Measurements from ENCODE around the gene FN3K. TPM values are rescaled to one million over a fixed set of nuclear protein-coding genes. Genes with fewer than 3 reads are reported as not detected.
A peak's percentile ranks its signal among the peaks of the same experiment; 100 is the strongest.

The FN3K gene
- total RNA-seq, 2 donors from 2014 or later = 1.6 TPM

- Mint-ChIP-seq H3K4me3 (no peak overlapping the region), H3K27ac (no peak overlapping the region), H3K36me3 (no peaks in the 10 kb centered on the region), H3K9me3 (no peaks in the 10 kb centered on the region), H3K4me1 (ENCODE audit: low read depth in 2 of 2) (peaks cover 0 to 6% of the 10 kb centered on the region in 2 donors), H3K27me3 (peaks cover 0 to 3% of the 10 kb centered on the region in 2 donors)
- DNase-seq (ENCODE audit: low spot score) = no peak
- ATAC-seq = no peak
Observed at GRCh38 chr17:82710499-82711232, 24.7 kb upstream of the FN3K start.

DNA sequence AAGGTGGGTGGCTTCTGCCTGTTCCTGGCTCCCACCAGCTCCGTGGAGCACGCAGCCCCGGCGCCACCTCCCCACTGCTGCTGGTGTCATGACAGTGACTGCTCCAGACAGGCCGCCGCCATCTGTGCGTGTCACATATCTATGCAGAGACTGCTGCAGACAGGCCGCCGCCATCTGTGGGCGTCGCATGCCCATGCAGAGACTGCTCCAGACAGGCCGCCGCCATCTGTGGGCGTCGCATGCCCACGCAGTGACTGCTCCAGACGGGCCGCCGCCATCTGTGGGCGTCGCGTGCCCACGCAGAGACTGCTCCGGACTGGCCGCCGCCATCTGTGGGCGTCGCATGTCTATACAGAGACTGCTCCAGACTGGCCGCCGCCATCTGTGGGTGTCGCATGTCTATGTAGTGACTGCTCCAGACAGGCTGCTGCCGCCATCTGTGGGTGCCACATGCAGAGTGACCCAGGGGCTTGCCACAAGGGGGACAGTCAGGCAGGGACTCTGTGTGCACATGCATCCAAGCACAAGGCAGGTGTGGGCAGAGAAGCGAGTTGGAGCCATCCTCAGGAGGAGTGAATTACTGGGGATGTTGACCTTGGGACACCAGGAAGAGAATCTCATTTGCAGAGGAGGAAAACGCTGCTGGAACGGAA lies 22.2 kb upstream of the FN3K start:
- H3K4me1 Mint-ChIP-seq (ENCODE audit: low read depth in 2 of 2) = peaks cover 8 to 15% of the 10 kb centered on the region in 2 donors
- DNase-seq (ENCODE audit: low spot score) (no peak), ATAC-seq (no peak)
- no peak overlapping the region for H3K4me3 Mint-ChIP-seq
- no peaks in the 10 kb centered on the region for H3K36me3 Mint-ChIP-seq
- H3K27ac Mint-ChIP-seq = peak overlapping the region in 1 of 2 donors; percentile 33
- H3K27me3 Mint-ChIP-seq = no peaks in the 10 kb centered on the region
- no peaks in the 10 kb centered on the region for H3K9me3 Mint-ChIP-seq

- DNase-seq (ENCODE audit: low spot score) (peak; percentile 89), ATAC-seq (peak; percentile 90 to 95)
- Mint-ChIP-seq H3K36me3 (no peaks in the 10 kb centered on the region), H3K4me1 (ENCODE audit: low read depth in 2 of 2) (peaks cover 14 to 17% of the 10 kb centered on the region in 2 donors), H3K27ac (peak within 1 kb of the TSS; percentile 1), H3K27me3 (no peaks in the 10 kb centered on the region), H3K9me3 (no peaks in the 10 kb centered on the region), H3K4me3 (peak within 1 kb of the TSS; percentile 68)
Observed at GRCh38 chr17:82716203-82717010, 19.0 kb upstream of the FN3K start, which contains the start of gene FN3KRP. TSS of gene FN3KRP (plus strand) at chr17:82716706. CDS start at chr17:82716756, 50 bp downstream.

- Mint-ChIP-seq H3K27ac (no peak overlapping the region), H3K36me3 (no peaks in the 10 kb centered on the region), H3K9me3 (no peaks in the 10 kb centered on the region), H3K27me3 (no peaks in the 10 kb centered on the region), H3K4me1 (ENCODE audit: low read depth in 2 of 2) (peaks cover 12 to 14% of the 10 kb centered on the region in 2 donors), H3K4me3 (peak overlapping the region; percentile 68)
- no peak for ATAC-seq
- peak; percentile 32 for DNase-seq (ENCODE audit: low spot score)
Observed at GRCh38 chr17:82718986-82719685, 16.3 kb upstream of the FN3K start.

- no peaks in the 10 kb centered on the region for H3K27me3 Mint-ChIP-seq
- H3K4me3 Mint-ChIP-seq = no peak overlapping the region
- H3K4me1 Mint-ChIP-seq (ENCODE audit: low read depth in 2 of 2) = peaks cover 12 to 14% of the 10 kb centered on the region in 2 donors
- no peaks in the 10 kb centered on the region for H3K9me3 Mint-ChIP-seq
- ATAC-seq = no peak
- peak; percentile 31 for DNase-seq (ENCODE audit: low spot score)
- H3K36me3 Mint-ChIP-seq = no peaks in the 10 kb centered on the region
- no peak overlapping the region for H3K27ac Mint-ChIP-seq
Observed at GRCh38 chr17:82720204-82720603, 15.2 kb upstream of the FN3K start.

DNA sequence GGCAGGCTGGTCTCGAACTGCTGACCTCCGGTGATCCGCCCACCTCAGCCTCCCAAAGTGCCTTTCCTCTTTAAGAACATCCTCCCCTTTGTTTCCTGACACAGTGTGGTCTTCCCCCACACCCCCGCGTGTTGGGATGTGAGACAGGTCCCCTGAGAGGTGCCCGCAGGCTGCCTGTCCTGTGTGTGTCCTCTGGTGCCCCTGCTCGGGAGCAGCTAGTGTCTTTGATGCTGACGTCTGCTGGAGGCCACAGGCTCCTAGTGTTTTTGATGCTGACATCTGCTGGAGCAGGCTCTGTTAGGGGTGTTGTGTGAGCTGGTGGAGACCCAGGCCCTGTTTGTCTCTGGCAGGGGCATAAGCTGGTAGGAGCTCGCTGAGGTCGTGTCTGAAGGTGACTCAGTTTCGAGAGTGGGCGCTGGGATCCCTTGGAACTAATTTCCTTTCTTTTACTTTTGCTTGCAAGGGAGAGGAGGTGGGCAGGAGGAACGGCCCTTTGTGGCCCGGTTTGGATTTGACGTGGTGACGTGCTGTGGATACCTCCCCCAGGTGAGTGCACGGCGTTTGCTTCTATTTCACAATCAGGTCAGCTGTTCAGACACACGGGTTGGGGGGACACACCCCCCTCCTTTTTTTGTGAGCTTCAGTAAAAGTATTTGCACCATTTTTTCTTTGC lies 12.9 kb upstream of the FN3K start:
- Mint-ChIP-seq H3K9me3 (no peaks in the 10 kb centered on the region), H3K27me3 (no peaks in the 10 kb centered on the region), H3K27ac (no peak overlapping the region), H3K4me3 (no peak overlapping the region), H3K36me3 (peaks cover under 1% of the 10 kb centered on the region), H3K4me1 (ENCODE audit: low read depth in 2 of 2) (peaks cover 10 to 13% of the 10 kb centered on the region in 2 donors)
- ATAC-seq = no peak
- DNase-seq (ENCODE audit: low spot score) = no peak

- peak; percentile 1 for DNase-seq (ENCODE audit: low spot score)
- Mint-ChIP-seq H3K4me1 (ENCODE audit: low read depth in 2 of 2) (peaks cover 3 to 5% of the 10 kb centered on the region in 2 donors), H3K27me3 (no peaks in the 10 kb centered on the region), H3K36me3 (peaks cover 5% of the 10 kb centered on the region), H3K4me3 (no peak overlapping the region), H3K9me3 (no peaks in the 10 kb centered on the region), H3K27ac (no peak overlapping the region)
- no peak for ATAC-seq
Observed at GRCh38 chr17:82723169-82723807, 12.1 kb upstream of the FN3K start.

DNA sequence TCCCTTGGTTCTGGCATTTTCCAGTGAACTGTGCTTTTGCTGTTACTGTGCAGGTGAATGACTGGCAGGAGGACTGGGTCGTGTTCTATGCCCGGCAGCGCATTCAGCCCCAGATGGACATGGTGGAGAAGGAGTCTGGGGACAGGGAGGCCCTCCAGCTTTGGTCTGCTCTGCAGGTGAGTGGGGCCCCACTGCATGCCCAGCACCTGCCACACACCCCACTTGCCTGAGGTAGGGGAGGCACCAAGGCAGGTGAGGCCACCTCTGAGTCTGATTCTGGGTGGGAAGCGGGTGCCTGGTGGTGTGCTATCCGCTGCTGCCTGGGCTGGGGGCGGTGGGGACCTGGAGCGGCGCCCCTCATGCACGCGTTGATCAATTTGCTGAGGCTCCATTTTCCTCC lies 9.0 kb upstream of the FN3K start:
- no peaks in the 10 kb centered on the region for H3K27me3 Mint-ChIP-seq
- H3K4me3 Mint-ChIP-seq = no peak overlapping the region
- peaks cover 5% of the 10 kb centered on the region for H3K36me3 Mint-ChIP-seq
- ATAC-seq (no peak), DNase-seq (ENCODE audit: low spot score) (peak; percentile 42)
- no peaks in the 10 kb centered on the region for H3K9me3 Mint-ChIP-seq
- no peak overlapping the region for H3K27ac Mint-ChIP-seq
- H3K4me1 Mint-ChIP-seq (ENCODE audit: low read depth in 2 of 2) = no peaks in the 10 kb centered on the region

DNA sequence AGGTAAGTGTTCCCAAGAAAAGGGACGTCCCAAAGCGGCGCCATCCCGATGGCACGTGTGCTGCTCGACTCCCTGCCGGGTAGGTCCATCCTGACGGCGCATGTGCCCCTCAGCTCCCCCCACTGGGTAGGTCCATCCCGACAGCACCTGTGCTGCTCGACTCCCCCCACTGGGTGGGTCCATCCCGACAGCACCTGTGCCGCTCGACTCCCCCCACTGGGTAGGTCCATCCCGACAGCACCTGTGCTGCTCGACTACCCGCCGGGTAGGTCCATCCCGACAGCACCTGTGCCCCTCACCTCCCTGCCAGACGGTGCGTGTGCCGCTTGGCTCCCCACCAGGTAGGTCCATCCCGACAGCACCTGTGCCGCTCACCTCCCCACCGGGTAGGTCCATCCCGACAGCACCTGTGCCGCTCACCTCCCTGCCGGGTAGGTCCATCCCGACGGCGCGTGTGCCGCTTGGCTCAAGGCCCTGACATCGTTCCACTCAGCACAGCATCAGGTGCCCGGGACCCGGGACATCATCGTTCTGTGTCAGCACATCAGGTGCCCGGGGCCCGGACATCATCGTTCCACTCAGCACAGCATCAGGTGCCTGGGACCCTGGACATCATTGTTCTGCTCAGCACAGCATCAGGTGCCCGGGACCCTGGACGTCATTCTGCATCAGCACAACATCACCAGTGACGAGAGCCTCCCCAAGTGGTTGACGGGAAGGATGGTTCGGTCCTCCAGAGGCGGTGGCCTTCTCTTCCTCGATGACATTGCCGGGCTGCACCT lies 5.7 kb upstream of the FN3K start:
- Mint-ChIP-seq H3K4me1 (ENCODE audit: low read depth in 2 of 2) (no peaks in the 10 kb centered on the region), H3K36me3 (peaks cover 14% of the 10 kb centered on the region), H3K4me3 (no peak overlapping the region), H3K27ac (no peak overlapping the region), H3K27me3 (no peaks in the 10 kb centered on the region), H3K9me3 (peaks cover 3% of the 10 kb centered on the region)
- ATAC-seq = peak in 1 of 2 donors; percentile 42
- peak; percentile 58 for DNase-seq (ENCODE audit: low spot score)

DNA sequence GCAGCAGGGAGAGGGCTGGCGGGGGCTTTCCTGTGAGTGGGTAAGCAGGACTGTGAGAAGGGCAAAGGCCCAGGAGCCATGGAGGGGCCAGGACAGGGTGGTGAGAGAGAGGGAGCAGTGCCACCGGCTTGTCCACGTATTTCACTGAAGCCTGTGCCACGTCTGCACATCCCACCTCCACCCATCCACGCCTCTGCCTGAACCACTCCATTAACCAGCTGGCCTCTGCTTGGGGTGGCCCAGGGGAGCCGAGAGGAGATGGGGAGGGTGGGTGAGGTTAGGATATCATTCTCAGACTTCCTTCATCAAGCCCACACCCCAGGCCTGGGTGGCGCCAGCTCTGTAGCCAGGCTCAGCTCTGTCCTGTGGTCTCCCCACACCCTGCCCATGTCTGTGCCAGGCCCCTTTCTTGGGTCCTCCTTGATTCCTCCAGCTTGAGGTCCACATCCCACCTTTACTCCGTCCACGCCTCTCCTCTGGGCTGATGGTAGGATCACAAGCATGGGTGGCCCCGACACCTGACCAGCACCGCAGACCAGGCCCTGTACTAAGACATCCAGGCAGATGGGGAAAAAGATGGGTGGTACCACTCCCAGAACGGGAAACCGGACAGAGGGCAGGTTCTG lies 3.2 kb upstream of the FN3K start:
- Mint-ChIP-seq H3K27ac (no peak overlapping the region), H3K4me1 (ENCODE audit: low read depth in 2 of 2) (no peaks in the 10 kb centered on the region), H3K9me3 (peaks cover 3% of the 10 kb centered on the region), H3K36me3 (peaks cover 14% of the 10 kb centered on the region), H3K4me3 (no peak overlapping the region), H3K27me3 (no peaks in the 10 kb centered on the region)
- DNase-seq (ENCODE audit: low spot score) (peak; percentile 26), ATAC-seq (no peak)

GRCh38 chr17:82736511-82737185 lies 1.2 kb downstream of the FN3K start:
- H3K4me1 Mint-ChIP-seq (ENCODE audit: low read depth in 2 of 2) = no peaks in the 10 kb centered on the region
- no peak for ATAC-seq

More at GRCh38 chr17:82736511-82737185, 1.2 kb downstream of the FN3K start:
- DNase-seq (ENCODE audit: low spot score) = no peak
- no peaks in the 10 kb centered on the region for H3K27me3 Mint-ChIP-seq
- H3K36me3 Mint-ChIP-seq = peaks cover 24% of the 10 kb centered on the region
- H3K27ac Mint-ChIP-seq = no peak overlapping the region
- H3K4me3 Mint-ChIP-seq = no peak overlapping the region
- peaks cover 3% of the 10 kb centered on the region for H3K9me3 Mint-ChIP-seq
